ENCODE measurements around the gene CHRM5.
"Not testable (repeated sequence)": the region's sequence is repeated elsewhere in the genome, so short reads cannot be mapped to it uniquely, and the experiment has no call there.

Gene CHRM5

DNA sequence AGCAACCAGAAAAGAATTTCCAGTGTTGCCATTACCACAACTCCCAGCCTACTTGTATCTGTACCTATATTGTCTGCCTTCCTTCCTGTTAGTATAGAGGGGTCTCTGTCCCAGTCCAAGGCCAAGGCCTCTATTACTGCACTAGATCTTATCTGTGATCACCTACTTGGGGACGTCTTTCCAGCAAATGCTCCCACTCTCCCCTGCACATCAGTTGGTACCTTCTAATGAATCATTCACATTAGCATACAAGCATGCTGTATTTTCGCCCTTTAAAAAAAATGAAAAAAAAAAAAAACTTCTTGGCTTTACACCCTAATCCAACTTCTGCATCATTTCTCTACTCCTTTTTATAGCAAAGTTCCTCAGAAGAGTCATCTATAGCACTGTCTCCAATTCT is 75.5 kb downstream of the CHRM5 start:
- DNase-seq: no peak

DNA sequence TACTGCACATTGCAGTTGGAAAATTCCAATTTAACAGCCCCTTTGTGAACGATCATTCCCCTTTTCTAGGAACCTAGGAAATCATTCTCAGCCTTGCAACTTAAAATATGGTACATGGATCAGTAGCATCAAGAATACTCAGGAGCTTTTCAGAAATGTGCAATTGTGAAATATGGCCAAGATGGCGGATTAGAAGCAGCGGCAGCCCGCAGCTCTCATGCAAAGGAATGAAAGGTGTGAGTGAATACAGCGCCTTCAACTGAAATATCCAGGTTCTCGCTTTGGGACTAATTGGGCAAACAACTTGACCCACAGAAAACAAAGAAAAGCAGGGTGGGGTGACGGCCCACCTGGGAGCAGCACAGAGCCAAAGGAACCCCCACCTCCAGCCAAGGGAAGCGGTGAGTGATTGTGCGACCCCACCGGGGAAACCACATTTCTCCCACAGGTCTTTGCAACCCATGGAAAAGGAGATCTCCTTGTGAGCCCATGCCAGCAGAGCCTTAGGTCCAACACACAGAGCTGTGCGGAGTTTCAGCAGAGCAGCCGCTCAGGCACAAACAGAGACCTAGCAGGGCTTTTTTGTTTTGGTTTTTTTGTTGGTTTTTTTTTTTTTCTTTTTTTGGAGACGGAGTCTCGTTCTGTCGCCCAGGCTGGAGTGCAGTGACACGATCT is 78.3 kb downstream of the CHRM5 start:
- no peak for DNase-seq

DNA sequence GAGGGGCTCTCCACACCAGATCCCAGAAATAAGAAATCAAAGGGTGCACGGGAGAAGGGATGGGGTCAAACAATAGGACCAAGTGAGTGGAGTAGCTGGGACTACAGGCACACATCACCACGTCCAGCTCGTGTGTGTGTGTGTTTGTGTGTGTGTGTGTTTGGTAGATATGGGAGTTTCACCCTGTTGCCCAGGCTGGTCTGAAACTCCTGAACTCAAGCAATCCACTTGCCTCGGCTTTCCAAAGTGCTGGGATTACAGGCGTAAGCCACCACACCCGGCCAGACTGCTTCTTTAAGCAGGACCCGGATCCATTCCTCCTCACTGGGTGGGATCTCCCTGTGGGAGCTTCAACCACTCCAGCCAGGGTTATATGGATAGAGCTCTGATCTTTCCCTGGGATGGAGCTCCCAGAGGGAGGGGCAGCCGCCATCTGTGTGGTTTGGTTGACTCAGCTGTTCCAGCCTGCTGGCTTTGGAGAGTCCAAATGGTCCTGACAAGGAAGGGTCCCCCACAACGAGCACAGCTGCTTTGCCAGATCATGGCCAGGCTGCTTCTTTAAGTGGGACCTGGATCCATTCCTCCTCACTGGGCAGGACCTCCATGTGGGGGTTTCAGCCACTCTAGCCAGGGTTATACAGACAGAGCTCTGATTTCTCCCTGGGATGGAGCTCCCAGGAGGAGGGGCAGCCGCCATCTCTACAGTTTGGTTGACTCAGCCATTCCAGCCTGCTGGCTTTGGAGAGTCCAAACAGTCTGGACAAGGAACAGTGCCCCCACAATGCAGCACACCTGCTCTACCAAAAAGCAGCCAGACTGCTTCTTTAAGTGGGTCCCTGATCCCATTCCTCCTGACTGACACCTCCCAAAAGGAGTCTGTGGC is 79.8 kb downstream of the CHRM5 start:
- no peak for DNase-seq

DNA sequence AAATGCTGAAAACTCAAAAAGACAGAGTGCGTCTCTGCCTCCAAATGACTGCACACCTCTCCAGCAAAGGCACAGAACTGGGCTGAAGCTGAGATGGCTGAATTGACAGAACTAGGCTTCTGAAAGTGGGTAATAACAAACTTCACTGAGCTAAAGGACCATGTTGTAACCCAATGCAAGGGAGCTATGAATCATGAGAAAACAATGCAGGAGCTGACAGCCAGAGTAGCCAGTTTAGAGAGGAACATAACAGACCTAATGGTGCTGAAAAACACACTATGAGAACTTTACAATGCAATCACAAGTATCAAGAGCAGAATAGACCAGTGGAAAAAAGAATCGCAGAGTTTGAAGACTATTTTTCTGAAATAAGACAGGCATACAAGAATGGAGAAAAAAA is 80.8 kb downstream of the CHRM5 start:
- DNase-seq: no peak

DNA sequence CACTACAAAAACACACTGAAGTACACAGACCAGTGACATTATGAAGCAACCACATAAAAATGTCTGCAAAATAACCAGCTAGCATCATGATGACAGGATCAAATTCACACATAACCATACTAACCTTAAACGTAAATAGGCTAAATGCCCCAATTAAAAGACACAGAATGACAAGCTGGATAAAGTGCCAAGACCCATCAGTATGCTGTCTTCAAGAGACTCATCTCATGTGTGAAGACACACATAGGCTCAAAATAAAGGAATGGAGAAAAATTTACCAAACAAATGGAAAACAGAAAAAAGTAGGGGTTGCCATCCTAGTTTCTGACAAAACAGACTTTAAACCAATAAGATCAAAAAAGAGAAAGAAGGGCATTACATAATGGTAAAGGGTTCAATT is 82.1 kb downstream of the CHRM5 start:
- DNase-seq: not testable (repeated sequence)

DNA sequence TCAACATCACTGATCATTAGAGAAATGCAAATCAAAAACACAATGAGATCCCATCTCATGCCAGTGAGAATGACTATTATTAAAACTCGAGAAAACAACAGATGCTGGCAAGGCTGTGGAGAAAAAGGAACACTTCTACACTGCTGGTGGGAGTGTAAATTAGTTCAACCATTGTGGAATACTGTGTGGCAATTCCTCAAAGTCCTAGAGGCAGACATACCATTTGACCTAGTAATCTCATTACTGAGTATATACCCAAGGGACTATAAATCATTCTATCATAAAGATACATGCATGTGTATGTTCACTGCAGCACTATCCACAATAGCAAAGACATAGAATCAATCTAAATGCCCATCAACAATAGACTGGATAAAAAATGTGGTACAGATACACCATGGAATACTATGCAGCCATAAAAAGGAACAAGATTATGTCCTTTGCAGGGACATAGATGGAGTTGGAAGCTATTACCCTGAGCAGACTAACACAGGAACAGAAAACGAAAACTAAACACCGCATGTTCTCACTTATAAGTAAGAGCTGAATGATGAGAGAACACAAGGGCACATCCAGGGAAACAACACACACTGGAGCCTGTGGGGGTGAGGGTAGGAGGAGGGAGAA is 85.9 kb downstream of the CHRM5 start:
- DNase-seq: no peak

DNA sequence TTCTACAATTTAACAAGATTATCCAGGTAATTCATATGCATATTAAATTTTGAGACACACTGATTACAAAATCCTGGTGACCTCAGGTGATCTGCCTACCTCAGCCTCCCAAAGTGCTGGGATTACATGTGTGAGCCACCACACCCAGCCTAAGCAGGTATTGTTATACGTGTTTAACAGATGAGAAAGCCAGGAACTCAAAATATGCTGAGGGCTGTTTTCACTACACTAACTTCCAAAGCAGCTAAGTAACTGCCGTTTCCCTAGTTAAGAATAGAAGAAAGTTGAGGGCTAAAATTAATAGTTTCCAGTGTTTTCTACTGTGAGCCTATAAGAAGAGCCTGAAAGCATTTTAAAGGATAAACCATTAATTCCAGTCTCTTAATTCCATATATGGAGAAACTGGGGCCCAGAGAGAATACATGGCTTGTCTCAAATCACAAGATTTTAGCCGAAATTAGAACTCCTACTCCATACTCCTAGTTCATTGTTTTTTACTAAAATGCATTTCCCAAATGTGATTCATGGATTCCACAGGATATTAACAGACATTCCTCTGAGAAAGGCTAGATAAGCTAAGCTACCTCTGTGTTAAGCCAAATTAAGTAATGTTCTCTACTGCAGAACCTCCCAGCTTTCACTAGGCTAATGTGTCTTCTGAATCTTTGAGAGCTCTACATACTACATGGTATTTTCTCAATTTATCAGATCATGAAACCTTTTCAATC is 87.7 kb downstream of the CHRM5 start:
- DNase-seq: no peak

DNA sequence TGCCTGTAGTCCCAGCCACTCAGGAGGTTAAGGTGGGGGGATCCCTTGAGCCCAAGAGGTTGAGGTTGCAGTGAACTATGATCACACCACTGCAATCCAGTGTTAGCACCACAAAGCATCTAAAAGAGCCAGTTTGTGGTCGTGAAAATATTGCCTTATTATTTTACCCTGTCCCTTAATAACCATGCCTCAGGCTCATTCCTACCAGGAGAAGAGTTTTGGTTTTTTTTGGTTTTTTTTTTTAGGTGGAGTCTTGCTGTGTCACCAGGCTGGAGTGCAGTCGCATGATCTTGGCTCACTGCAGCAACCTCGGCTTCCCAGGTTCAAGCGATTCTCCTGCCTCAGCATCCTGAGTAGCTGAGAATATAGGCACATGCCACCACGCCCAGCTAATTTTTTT is 88.6 kb downstream of the CHRM5 start:
- DNase-seq: no peak

DNA sequence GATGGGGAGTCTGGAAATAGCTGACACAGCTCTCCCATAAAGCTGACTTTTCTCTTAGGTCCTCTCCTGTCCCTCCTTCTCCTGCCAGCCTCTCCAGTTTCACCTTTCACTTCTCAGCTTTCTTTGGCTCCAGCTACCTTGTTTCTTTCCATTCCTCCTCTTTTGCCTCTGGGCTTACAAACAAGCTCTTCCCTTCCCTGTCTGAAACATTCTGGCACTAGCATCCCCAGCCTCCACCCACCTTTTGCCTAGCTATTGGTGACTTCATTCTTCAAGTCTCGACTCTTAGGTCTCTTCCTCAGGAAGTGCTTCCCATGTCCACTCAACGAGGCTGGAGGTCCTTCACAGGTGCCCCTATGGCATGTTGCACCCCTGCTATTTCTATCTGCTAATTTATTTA is 91.2 kb downstream of the CHRM5 start:
- DNase-seq: no peak

DNA sequence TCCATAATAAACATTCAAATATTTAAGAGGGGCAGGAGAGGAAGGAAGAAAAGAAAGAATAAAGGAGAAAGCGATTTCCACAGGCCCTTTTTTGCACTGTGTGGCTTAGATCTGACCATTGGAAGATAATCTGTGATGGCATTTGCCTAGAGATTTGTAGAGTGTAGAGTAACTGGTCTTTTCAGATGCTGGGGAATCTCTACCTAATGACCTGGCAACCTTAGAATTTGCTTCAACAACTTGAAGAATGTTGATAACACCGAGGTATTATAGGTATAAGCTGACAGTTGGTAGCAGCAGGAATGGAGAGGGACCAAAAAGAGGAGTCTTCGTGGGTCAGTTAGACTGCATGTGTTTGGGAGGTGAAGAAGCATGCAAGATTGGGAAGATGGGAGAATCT is 91.6 kb downstream of the CHRM5 start:
- DNase-seq: no peak

DNA sequence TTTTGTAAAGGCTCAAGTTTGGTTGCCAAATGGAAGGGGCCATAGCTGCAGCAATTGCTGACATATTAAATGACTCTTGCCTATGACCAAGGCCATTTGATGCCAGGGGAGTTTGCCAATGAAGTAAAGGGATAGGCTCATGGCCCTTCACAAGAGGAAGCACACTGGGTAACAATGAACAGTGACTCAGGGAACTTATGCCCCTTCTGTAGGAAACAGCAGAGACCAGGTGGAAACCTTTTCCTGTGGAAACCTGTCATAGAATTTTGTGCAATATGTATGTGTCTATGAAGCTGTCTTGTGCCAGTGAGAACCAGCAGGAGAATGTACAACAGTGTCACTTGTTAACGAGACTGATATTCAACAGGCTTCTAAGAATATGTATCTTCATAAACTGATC is 96.1 kb downstream of the CHRM5 start:
- no peak for DNase-seq

DNA sequence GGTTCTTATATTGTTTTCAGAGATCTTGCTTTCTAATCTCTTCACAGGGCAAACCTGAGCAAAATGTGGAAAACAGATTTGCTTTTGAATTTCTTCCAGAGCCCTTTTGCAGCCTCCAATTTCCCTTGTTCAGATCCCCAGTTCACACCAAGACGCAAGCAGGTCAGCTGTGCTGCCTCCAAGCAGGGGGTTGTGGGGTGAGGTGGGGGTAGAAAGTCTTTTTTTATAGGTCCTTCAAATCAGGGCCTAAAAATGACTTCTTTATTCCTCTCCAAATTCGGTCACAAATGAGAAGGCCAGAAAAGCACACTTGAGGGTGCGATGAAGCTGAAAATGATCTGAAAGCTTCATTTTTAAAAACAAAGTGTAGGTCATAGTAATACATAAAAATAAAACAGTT is 97.0 kb downstream of the CHRM5 start:
- DNase-seq: no peak

DNA sequence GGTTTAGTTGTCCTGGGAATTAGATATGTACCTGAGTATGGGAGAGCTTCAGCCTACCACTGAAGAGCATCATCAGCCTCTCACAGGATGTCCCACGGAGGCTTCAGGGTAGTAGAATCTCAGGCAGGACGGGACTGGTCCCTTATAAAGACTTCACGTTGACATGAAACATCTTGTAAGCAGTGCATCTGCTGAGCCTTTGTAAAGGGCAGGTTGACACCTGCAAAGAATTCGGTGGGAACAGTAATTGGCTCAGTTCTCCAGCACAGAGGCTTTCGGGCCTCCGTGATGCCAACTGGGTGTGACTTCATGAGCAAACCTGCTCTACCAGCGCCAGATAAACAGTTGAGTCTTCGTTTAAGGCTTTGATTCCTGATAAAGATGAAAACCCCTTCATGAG is 97.6 kb downstream of the CHRM5 start:
- DNase-seq: no peak

DNA sequence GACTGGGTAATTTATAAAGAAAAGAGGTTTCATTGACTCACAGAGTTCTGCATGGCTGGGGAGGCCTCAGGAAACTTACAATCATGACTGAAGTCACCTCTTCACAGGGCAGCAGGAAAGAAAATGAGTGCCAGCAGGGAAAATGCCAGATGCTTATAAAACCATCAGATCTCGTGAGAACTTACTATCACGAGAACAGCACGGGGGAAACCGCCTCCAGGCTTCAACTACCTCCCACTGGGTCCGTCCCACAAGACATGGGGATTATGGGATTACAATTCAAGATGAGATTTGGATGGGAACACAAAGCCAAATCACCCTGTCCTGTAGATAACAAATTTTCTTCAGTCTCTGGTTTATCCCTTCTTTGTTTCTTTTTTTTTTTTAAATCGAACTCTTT is 101.7 kb downstream of the CHRM5 start:
- DNase-seq: no peak

DNA sequence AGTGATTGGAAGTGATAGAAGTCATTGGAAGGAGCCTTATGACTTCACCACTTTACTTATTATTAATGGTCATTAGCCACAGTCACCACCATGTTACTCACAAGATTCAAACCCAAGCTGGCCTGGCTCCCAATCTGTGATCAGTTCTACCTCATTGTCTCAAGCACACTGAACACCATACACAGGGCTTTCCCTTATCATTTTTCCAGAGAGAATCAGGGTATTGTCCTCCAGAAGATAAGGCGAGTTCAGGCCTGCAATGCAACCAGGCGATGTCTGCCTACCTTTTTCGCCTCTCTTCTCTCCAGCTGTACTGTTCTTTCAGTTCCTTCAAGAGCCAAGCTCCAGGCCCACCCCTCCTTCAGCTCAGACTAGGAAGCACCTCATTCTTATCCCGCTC is 108.5 kb downstream of the CHRM5 start:
- no peak for DNase-seq

DNA sequence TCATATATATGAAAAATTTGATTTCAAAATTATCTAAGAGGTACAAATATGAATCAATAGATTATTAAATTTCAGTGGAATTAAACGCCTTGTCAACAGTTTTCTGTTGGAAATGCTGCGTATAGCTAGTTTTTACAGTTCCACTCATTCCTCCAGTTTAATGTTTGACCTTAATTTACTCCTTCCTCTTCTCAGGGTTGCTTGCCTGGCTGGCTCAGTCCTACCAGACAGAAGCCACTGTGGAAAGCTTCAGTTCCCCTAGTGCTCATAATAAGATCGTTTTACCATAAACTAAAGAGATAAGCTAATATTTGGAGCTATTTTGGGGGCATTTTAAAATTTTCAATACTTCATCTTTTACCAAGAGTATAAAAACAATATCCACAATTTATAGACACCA is 110.6 kb downstream of the CHRM5 start:
- no peak for DNase-seq

DNA sequence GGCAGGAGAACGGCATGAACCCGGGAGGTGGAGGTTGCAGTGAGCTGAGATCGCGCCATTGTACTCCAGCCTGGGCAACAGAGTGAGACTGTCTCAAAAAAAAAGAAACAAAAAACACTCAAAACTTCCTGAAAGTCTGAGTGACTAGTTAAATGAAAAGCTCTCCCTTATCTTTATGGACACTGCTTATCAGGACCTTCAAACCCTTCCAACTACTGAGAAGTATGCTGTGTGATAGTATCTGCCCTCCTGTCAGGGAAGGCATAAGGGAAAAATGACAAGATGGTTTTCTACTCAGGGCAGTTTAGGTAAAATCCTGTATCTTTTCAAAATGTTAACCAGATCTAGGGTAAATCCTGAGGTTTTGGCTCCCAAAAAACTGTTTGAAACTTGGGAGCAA is 111.6 kb downstream of the CHRM5 start:
- no peak for DNase-seq

DNA sequence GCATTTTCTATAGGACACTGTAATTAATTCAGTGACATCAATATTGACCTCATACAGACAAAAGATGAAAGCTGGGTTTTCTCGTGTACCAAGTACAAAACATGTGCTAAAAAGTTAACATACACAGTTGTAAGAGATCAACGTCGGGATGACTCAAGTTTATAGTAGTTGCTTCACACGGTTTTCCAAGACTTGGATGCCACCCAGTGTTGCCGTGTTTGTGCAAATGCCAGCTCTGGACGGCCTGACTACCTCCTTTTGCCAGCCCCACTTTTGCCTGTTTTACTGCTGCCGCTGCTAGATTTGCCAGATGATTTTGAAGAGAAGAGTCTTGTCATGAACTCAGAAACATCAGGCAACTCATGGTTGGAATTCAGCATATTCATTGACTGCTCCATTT is 115.8 kb downstream of the CHRM5 start:
- no peak for DNase-seq

DNA sequence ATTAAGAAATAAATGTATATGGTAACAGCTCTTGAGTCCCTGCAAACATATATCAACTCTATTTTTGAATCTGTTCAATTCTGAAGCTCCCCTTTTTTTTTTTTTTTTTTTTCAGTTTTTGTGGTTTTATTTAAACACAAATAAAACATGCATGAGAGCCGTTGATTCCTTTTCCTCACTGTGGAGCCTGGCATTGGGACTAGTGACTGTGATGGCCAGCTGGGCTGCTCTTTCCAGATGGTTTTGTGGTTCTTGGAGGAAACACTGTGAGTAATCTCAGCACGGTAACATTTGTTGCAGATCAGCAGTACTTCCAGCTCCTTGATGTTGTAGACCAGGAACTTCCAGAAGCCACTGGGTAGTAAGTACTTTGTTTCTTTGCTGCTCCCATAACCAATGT is 117.4 kb downstream of the CHRM5 start:
- DNase-seq: no peak

DNA sequence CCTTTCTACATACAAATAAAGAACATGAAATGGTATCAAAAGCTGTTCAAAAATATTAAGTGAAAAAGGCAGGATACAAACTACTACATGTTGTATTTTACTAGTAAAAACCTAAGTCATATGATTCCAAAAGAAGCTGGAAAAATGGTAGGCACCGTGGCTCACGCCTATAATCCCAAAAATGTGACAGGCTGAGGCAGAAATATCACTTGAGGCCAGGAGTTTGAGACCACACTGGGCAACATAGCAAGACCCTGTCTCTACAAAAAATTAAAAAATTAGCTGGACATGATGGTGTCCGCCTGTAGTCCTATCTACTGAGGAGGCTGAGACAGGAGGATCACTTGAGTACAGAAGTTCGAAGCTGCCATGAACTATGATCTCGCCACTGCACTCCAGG is 131.6 kb downstream of the CHRM5 start:
- no peak for DNase-seq

DNA sequence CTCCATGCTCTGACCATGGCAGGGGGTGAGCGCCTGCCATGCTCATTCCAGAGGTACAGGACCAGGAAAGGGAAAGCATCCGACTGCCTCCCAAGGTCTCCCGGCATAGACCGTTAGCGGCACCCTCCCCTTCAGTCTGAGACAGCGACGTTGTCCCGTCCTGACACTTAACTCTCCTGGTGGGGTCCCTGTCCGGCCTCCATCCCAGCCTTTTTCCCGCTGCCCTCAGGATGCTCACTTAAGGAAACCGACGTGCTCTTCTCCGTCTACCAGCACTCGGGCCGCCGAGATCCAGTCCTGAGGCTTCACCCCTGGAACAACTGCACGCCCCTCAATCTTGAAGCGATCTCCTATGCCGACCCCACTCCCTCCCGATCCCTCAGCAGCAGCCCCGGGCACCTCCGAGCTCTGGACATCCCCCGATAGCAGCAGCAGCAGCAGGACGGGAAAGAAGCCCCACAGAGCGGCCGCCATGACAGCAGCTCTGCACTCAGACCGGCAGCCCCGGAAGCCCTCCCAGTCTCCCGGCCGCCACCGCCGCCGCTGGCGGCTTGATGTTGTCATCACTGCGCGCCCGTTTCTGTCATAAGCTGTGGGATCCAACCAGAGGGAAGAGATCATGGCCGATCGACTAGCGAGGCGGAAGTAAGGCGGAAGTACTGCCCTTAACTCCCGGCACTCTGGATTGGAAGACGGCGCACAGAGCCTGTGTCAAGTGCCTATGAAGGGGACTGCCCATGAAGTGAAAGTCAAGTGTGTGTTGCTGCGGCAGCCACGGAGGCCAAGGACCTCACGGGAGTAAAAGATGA is 133.3 kb downstream of the CHRM5 start, which contains the start of the genes EMC7 and PGBD4:
Gene EMC7 (minus strand): TSS at position 497 of the 809 bp plus-strand sequence. CDS start 23 bp downstream, at position 474.
Gene PGBD4 (plus strand): TSS at position 718 of the 809 bp plus-strand sequence. CDS start 449 bp downstream, outside the sequence.
- DNase-seq: peak; percentile 100

Data from activated CD8-positive, alpha-beta memory T cell treated with anti-CD3 and anti-CD28 coated beads, Interleukin-2, amount 50 U/mL, for 48 hours (primary cell).